Panc1 (cell line): ENCODE results near the gene BBOF1. TPM values are rescaled to one million over a fixed set of nuclear protein-coding genes. Genes with fewer than 3 reads are reported as not detected.

Experiments
- ATAC-seq: fragments of 200-7000 bp; cut with Tn5 transposase; 2 replicates; pipeline ENCODE4 v1.9.1; 2020; ENCODE audit warnings: mild to moderate bottlenecking, moderate library complexity
- BruUV-seq: library from RNA; stranded (reverse); fragments of 400-500 nt; replicated peaks from 2 replicates; lab custom pipeline; 2021; lab: Mats Ljungman, UMichigan
- CTCF ChIA-PET: fragments of 300-600 bp; sonication (Branson Sonifier 250); formaldehyde crosslinking; loops from one replicate; lab custom pipeline; 2022; ENCODE audit warnings: antibody characterized with exemption; lab: Charles Lee
- POLR2A ChIA-PET: fragments of 300-600 bp; sonication (Branson Sonifier 250); formaldehyde crosslinking; loops from one replicate; lab custom pipeline; 2022; ENCODE audit warnings: antibody characterized with exemption; lab: Charles Lee
- DNase-seq: peaks from one replicate; pipeline ENCODE4 v3.0.0-alpha.2; 2010; ENCODE audit warnings: low read depth, low spot score
- H3K27ac ChIP-seq: 2 replicates; pipeline ENCODE4 v1.5.1; 2011; ENCODE audit warnings: mild to moderate bottlenecking, low read length, inconsistent platforms
- H3K27me3 ChIP-seq: fragments of 200-500 bp; sonication (Bioruptor generic); 2 replicates; pipeline ENCODE4 v1.6.0; 2014; ENCODE audit warnings: low read length, inconsistent platforms; ENCODE audit not compliant: control insufficient read depth, insufficient read depth
- H3K36me3 ChIP-seq: fragments of 200-500 bp; sonication (Bioruptor generic); 2 replicates; pipeline ENCODE4 v1.5.1; 2014; ENCODE audit warnings: inconsistent platforms, mild to moderate bottlenecking, low read length, moderate library complexity; ENCODE audit not compliant: control insufficient read depth, insufficient read depth
- H3K4me1 ChIP-seq: 2 replicates; pipeline ENCODE4 v1.5.1; 2011; ENCODE audit warnings: inconsistent platforms, mild to moderate bottlenecking, low read length, moderate library complexity; ENCODE audit not compliant: control insufficient read depth, insufficient read depth
- H3K4me3 ChIP-seq, 2 experiments: 2 replicates each; pipeline ENCODE4 v1.5.1; 2011 to 2012; ENCODE audit warnings: low read depth in 2 of 2, low read length in 2 of 2, mild to moderate bottlenecking in 2 of 2, inconsistent platforms in 1 of 2, moderate library complexity in 1 of 2
- H3K9me3 ChIP-seq: fragments of 200-500 bp; sonication (Bioruptor generic); 2 replicates; pipeline ENCODE4 v1.5.1; 2014; ENCODE audit warnings: low read depth, mild to moderate bottlenecking, inconsistent platforms, low read length, moderate library complexity; ENCODE audit not compliant: control insufficient read depth, insufficient read depth
- CTCF ChIP-seq: fragments of 450-650 bp; IDR thresholded peaks from 2 replicates; pipeline ENCODE4 v1.5.1; 2017; ENCODE audit warnings: mild to moderate bottlenecking
- POLR2AphosphoS5 ChIP-seq: IDR thresholded peaks from 2 replicates; pipeline ENCODE4 v1.6.1; 2012; ENCODE audit warnings: mild to moderate bottlenecking, low read depth, low read length, moderate library complexity
- SIN3A ChIP-seq: IDR thresholded peaks from 2 replicates; pipeline ENCODE4 v1.6.1; 2012; ENCODE audit warnings: low read depth, mild to moderate bottlenecking, low read length, moderate library complexity, borderline replicate concordance; ENCODE audit not compliant: insufficient read depth
- TCF7L2 ChIP-seq: IDR thresholded peaks from 2 replicates; pipeline ENCODE4 v1.6.1; 2011; ENCODE audit warnings: mild to moderate bottlenecking, low read depth, low read length, inconsistent platforms
- in situ Hi-C: cut with HindIII; loops from 2 replicates; pipeline ENCODE4 v1.10.0; 2016; ENCODE audit warnings: low sequenced_read_pairs, low pct_unique_long_range_greater_than_20kb
- intact Hi-C: fragments of 100-400 bp; cut with micrococcal nuclease; formaldehyde crosslinking; loops from one replicate; pipeline ENCODE4 v1.10.0; 2022; ENCODE audit not compliant: unreplicated experiment
- total RNA-seq: library from RNA; stranded (reverse); gene quantifications from one replicate; pipeline ENCODE4 v1.2.1, GENCODE V29; 2021; ENCODE audit not compliant: unreplicated experiment
- TF ChIP-seq, protein P1 (sequence below), 2 experiments: IDR thresholded peaks; 2 replicates each; pipeline ENCODE4 v1.6.1; 2011 to 2012; ENCODE audit warnings: low read depth in 2 of 2, control low read depth in 1 of 2, low read length in 1 of 2, mild to moderate bottlenecking in 1 of 2, moderate library complexity in 1 of 2; ENCODE audit not compliant: insufficient read depth in 1 of 2

Gene BBOF1
- total RNA-seq, 1 experiment from 2014 or later: 1.9 TPM

GRCh38 chr14:74018174-74018585 is 969 bp upstream of the BBOF1 start:
- H3K9me3 ChIP-seq: no peaks in the 10 kb centered on the region
- ATAC-seq: no peak
- H3K27me3 ChIP-seq: no peaks in the 10 kb centered on the region
- TSS peak; percentile 66 for BruUV-seq
- DNase-seq: no peak
- peak overlapping the region; percentile 89 for H3K27ac ChIP-seq
- in situ Hi-C loops: no loop called here
- no peaks in the 10 kb centered on the region for H3K4me1 ChIP-seq
- CTCF ChIA-PET: no interaction called here
- peak overlapping the region; percentile 76 to 84 for H3K4me3 ChIP-seq
- peaks cover 5% of the 10 kb centered on the region for H3K36me3 ChIP-seq
- TF ChIP-seq, protein P1, sequence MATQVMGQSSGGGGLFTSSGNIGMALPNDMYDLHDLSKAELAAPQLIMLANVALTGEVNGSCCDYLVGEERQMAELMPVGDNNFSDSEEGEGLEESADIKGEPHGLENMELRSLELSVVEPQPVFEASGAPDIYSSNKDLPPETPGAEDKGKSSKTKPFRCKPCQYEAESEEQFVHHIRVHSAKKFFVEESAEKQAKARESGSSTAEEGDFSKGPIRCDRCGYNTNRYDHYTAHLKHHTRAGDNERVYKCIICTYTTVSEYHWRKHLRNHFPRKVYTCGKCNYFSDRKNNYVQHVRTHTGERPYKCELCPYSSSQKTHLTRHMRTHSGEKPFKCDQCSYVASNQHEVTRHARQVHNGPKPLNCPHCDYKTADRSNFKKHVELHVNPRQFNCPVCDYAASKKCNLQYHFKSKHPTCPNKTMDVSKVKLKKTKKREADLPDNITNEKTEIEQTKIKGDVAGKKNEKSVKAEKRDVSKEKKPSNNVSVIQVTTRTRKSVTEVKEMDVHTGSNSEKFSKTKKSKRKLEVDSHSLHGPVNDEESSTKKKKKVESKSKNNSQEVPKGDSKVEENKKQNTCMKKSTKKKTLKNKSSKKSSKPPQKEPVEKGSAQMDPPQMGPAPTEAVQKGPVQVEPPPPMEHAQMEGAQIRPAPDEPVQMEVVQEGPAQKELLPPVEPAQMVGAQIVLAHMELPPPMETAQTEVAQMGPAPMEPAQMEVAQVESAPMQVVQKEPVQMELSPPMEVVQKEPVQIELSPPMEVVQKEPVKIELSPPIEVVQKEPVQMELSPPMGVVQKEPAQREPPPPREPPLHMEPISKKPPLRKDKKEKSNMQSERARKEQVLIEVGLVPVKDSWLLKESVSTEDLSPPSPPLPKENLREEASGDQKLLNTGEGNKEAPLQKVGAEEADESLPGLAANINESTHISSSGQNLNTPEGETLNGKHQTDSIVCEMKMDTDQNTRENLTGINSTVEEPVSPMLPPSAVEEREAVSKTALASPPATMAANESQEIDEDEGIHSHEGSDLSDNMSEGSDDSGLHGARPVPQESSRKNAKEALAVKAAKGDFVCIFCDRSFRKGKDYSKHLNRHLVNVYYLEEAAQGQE (IDR thresholded peaks at IDR 0.05; ENCODE audit: insufficient read depth in 1 of 2, low read depth in 2 of 2, low read length in 1 of 2): no peak
- TF ChIP-seq TCF7L2: no peak
- TF ChIP-seq CTCF: no peak
- TF ChIP-seq POLR2AphosphoS5: no peak
- TF ChIP-seq SIN3A: no peak
- intact Hi-C loops: no loop called here
- POLR2A ChIA-PET: interaction anchor here (0.7 kb wide), 2 partner anchors 64 to 67 kb away, joined by 5 read pairs; no protein-coding TSS in a partner anchor

GRCh38 chr14:74019408-74020137 is 424 bp downstream of the BBOF1 start:
- CTCF ChIA-PET: no interaction called here
- Histone ChIP-seq H3K4me1 (no peaks in the 10 kb centered on the region), H3K36me3 (peaks cover 2% of the 10 kb centered on the region; the same call in 1 of the 2 replicates), H3K4me3 (peak overlapping the region; percentile 84 to 85), H3K27me3 (no peaks in the 10 kb centered on the region), H3K9me3 (no peaks in the 10 kb centered on the region), H3K27ac (peak overlapping the region; percentile 69)
- no peak for DNase-seq
- ATAC-seq: no peak
- no peak for TF ChIP-seq POLR2AphosphoS5
- peak; percentile 71; the same call in 1 of the 2 replicates for TF ChIP-seq SIN3A
- intact Hi-C loops (no loop called here), in situ Hi-C loops (no loop called here)
- POLR2A ChIA-PET: no interaction called here
- TSS peak; percentile 84 for BruUV-seq

- DNase-seq (no peak), ATAC-seq (no peak)
- Histone ChIP-seq H3K36me3 (peaks cover 2% of the 10 kb centered on the region; the same call in 1 of the 2 replicates), H3K27me3 (no peaks in the 10 kb centered on the region), H3K4me3 (no peak overlapping the region), H3K4me1 (no peaks in the 10 kb centered on the region), H3K9me3 (no peaks in the 10 kb centered on the region), H3K27ac (no peak overlapping the region)
- in situ Hi-C loops (no loop called here), intact Hi-C loops (no loop called here)
- POLR2A ChIA-PET: no interaction called here
- CTCF ChIA-PET: no interaction called here
- TF ChIP-seq CTCF: no peak
- no peak for TF ChIP-seq POLR2AphosphoS5
- no TSS peak for BruUV-seq
Measured at GRCh38 chr14:74022346-74022745, 3.2 kb downstream of the BBOF1 start.
